ENCODE measurements around the gene REEP1.

GRCh38 chr2:86195808-86196387, 141.5 kb downstream of the REEP1 start:
- TF ChIP-seq POLR2A (IDR thresholded peaks at IDR 0.05) (no peak), CTCF (IDR thresholded peaks at IDR 0.05) (no peak)
